A673 (cell line): ENCODE measurements around the gene PFDN2. TPM values are rescaled to one million over a fixed set of nuclear protein-coding genes. Genes with fewer than 3 reads are reported as not detected.

Experiments used
- BruUV-seq: library from RNA; stranded (reverse); fragments of 400-500 nt; replicated peaks from 2 replicates; lab custom pipeline; 2021; lab: Mats Ljungman, UMichigan
- CTCF ChIA-PET: fragments of 300-600 bp; sonication (Branson Sonifier 250); formaldehyde crosslinking; loops from one replicate; lab custom pipeline; 2022; ENCODE audit warnings: antibody characterized with exemption; lab: Charles Lee
- POLR2A ChIA-PET: fragments of 300-600 bp; sonication (Branson Sonifier 250); formaldehyde crosslinking; loops from one replicate; lab custom pipeline; 2022; ENCODE audit warnings: antibody characterized with exemption; ENCODE audit not compliant: low non-redundant PET; lab: Charles Lee
- DNase-seq: peaks from one replicate; pipeline ENCODE4 v3.0.0-alpha.2; 2015; ENCODE audit warnings: low spot score
- H3K27ac ChIP-seq: fragments of 200-600 bp; sonication (generic); 2 replicates; pipeline ENCODE4 v1.5.1; 2016; ENCODE audit warnings: mixed run types, low read depth, mild to moderate bottlenecking, mixed read lengths, antibody characterized with exemption, low read length; ENCODE audit not compliant: poor library complexity, severe bottlenecking
- H3K27me3 ChIP-seq: fragments of 200-600 bp; sonication (generic); replicated peaks from 2 replicates; pipeline ENCODE4 v1.6.1; 2017; ENCODE audit warnings: mixed run types, low read depth, mild to moderate bottlenecking, mixed read lengths, antibody characterized with exemption, low read length; ENCODE audit not compliant: insufficient read depth, poor library complexity
- H3K36me3 ChIP-seq: fragments of 200-600 bp; sonication (generic); 2 replicates; pipeline ENCODE4 v1.6.1; 2016; ENCODE audit warnings: mixed run types, mild to moderate bottlenecking, mixed read lengths, antibody characterized with exemption, low read length; ENCODE audit not compliant: insufficient read depth, poor library complexity, severe bottlenecking
- H3K4me1 ChIP-seq: fragments of 200-600 bp; sonication (generic); 2 replicates; pipeline ENCODE4 v1.6.1; 2017; ENCODE audit warnings: mixed run types, mild to moderate bottlenecking, mixed read lengths, antibody characterized with exemption, low read length; ENCODE audit not compliant: insufficient read depth, poor library complexity, severe bottlenecking
- H3K4me3 ChIP-seq: fragments of 200-600 bp; sonication (generic); 2 replicates; pipeline ENCODE4 v1.5.1; 2016; ENCODE audit warnings: low read depth, mixed run types, mild to moderate bottlenecking, mixed read lengths, low read length; ENCODE audit not compliant: poor library complexity, severe bottlenecking
- H3K9me3 ChIP-seq: fragments of 200-600 bp; sonication (generic); 2 replicates; pipeline ENCODE4 v1.6.1; 2016; ENCODE audit warnings: mixed run types, low read depth, mild to moderate bottlenecking, mixed read lengths, antibody characterized with exemption, low read length; ENCODE audit not compliant: poor library complexity, severe bottlenecking
- CTCF ChIP-seq: fragments of 300-800, 200-600 bp; sonication (generic); conservative IDR thresholded peaks from 2 replicates; pipeline ENCODE4 v1.5.1; 2017; ENCODE audit warnings: low read depth, mild to moderate bottlenecking, antibody characterized with exemption, low read length, moderate library complexity, mixed read lengths
- EZH2 ChIP-seq: fragments of 200-600 bp; sonication (generic); IDR thresholded peaks from 2 replicates; pipeline ENCODE4 v1.6.1; 2017; ENCODE audit warnings: borderline replicate concordance, low read depth, mild to moderate bottlenecking, mixed read lengths, antibody characterized with exemption, low read length; ENCODE audit not compliant: poor library complexity, severe bottlenecking
- intact Hi-C: fragments of 100-400 bp; cut with micrococcal nuclease; formaldehyde crosslinking; loops from one replicate; pipeline ENCODE4 v1.10.0; 2022; ENCODE audit not compliant: unreplicated experiment
- total RNA-seq: library from RNA; stranded (reverse); gene quantifications from 2 replicates; pipeline ENCODE4 v1.2.3, GENCODE V29; 2021

PFDN2 gene
- total RNA-seq, 1 experiment from 2014 or later: 131 TPM

DNA sequence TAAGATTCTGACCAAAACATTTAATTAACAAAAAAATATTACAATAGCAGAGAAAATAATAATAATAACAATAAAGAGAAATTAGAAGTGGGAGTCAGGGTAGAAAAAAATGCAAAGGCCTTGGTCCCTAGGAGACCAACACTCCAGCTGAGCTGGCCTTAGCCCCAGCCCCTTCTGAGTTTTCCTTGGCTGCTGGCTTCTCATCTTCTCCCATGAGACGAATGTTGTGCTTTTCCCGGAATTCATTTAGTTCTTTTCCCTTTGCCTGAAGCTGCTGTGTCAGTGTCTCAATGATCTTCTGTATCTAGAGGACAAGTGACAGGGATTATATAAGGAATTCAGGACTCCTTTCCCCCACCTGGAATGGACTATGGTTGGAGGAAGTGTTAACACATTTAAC lies 17.3 kb downstream of the PFDN2 start:
- intact Hi-C loops: no loop called here
- Histone ChIP-seq H3K27ac (no peak overlapping the region), H3K9me3 (no peaks in the 10 kb centered on the region), H3K4me1 (no peaks in the 10 kb centered on the region), H3K36me3 (peaks cover 26% of the 10 kb centered on the region), H3K4me3 (no peak overlapping the region), H3K27me3 (peaks cover 3% of the 10 kb centered on the region)
- ChIA-PET POLR2A (no interaction called here), CTCF (no interaction called here)
- DNase-seq: no peak
- no TSS peak for BruUV-seq
- TF ChIP-seq CTCF (no peak), EZH2 (no peak)

DNA sequence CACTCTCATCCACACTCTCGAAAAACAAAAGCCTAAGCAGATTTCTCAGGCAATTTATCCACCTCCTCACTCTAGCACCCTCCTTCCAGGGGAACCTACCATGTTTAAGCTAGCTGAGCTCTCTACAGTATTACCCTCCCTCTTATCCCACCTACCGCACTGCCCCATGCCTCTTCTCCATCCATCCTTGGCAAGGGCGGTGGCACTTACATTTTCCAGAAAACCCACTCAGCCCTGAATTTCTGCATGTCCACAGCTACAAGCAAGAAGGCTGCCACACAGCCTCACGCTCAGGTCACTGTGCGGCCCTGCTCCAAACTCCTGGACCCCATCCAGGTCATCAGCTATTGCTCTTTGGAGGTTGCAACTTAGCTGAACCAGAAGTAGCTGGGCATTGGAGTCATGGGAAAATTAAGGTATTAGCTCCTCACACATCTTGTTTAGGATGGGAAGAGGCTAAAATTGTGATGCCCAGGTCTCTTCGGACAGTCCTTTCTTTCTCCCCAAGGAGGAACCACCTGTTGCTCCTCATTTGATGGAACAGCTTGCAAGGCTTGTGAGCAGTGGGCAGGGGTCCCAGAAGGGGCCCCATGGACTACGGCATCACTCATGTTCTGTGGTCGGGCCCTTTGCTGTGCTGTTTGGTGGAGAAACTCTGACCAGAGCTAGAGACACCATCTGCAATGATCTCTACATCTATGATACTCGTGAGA lies 18.6 kb downstream of the PFDN2 start:
- ChIA-PET POLR2A (no interaction called here), CTCF (no interaction called here)
- Histone ChIP-seq H3K27ac (no peak overlapping the region), H3K4me3 (peak overlapping the region; percentile 66), H3K27me3 (peaks cover 3% of the 10 kb centered on the region), H3K9me3 (no peaks in the 10 kb centered on the region), H3K4me1 (no peaks in the 10 kb centered on the region), H3K36me3 (peaks cover 26% of the 10 kb centered on the region)
- TF ChIP-seq EZH2 (no peak), CTCF (no peak)
- intact Hi-C loops: loop anchor here (10.0 kb wide), 1 partner anchor 374 kb away; no protein-coding TSS in a partner anchor
- DNase-seq: no peak
- no TSS peak for BruUV-seq

- peaks cover 22% of the 10 kb centered on the region for H3K36me3 ChIP-seq
- H3K27ac ChIP-seq: peak within 1 kb of the TSS; percentile 12
- intact Hi-C loops: loop anchor here (10.0 kb wide), 1 partner anchor 374 kb away; no protein-coding TSS in a partner anchor
- peaks cover 3% of the 10 kb centered on the region for H3K27me3 ChIP-seq
- peak within 1 kb of the TSS; percentile 66 for H3K4me3 ChIP-seq
- TF ChIP-seq EZH2: no peak
- TF ChIP-seq CTCF: no peak
- CTCF ChIA-PET: interaction anchor here (0.6 to 1.7 kb wide), 13 partner anchors 14 to 127 kb away, joined by 3 to 17 read pairs (median 3); partner anchors contain the start of genes TOMM40L and USF1
- no TSS peak for BruUV-seq
- H3K9me3 ChIP-seq: no peaks in the 10 kb centered on the region
- peak; percentile 88 for DNase-seq
- POLR2A ChIA-PET: interaction anchor here (0.6 kb wide), 2 partner anchors 53 to 94 kb away, joined by 4 to 6 read pairs; partner anchors contain the start of gene USF1
- no peaks in the 10 kb centered on the region for H3K4me1 ChIP-seq
Measured at GRCh38 chr1:161098210-161099068, 19.4 kb downstream of the PFDN2 start, which contains the start of gene KLHDC9. Gene KLHDC9 (plus strand): TSS chr1:161098361. CDS start chr1:161098536, 175 bp downstream.
